Cardiac fibroblast (primary cell): ENCODE measurements around the gene ZC3H13.
A peak's percentile ranks its signal among the peaks of the same experiment; 100 is the strongest.

ENCODE experiments used
- DNase-seq, 2 donors: peaks; one replicate each; pipeline versions ENCODE4 v3.0.0 to v3.0.0-alpha.2; 2010; ENCODE audit warnings: low read depth in 2 of 2
- H3K4me3 ChIP-seq, 2 donors: replicated peaks in 1 of 2; 1 replicate in 1 of 2; 2 replicates in 1 of 2; pipeline ENCODE4 v1.5.1; 2011; ENCODE audit warnings: low read depth in 2 of 2, low read length in 2 of 2, mild to moderate bottlenecking in 2 of 2, moderate library complexity in 1 of 2
- TF ChIP-seq, protein P1 (sequence below): IDR thresholded peaks from one replicate; pipeline ENCODE4 v1.5.1; 2011; ENCODE audit warnings: low read depth, mild to moderate bottlenecking, low read length, inconsistent platforms

The ZC3H13 gene

DNA sequence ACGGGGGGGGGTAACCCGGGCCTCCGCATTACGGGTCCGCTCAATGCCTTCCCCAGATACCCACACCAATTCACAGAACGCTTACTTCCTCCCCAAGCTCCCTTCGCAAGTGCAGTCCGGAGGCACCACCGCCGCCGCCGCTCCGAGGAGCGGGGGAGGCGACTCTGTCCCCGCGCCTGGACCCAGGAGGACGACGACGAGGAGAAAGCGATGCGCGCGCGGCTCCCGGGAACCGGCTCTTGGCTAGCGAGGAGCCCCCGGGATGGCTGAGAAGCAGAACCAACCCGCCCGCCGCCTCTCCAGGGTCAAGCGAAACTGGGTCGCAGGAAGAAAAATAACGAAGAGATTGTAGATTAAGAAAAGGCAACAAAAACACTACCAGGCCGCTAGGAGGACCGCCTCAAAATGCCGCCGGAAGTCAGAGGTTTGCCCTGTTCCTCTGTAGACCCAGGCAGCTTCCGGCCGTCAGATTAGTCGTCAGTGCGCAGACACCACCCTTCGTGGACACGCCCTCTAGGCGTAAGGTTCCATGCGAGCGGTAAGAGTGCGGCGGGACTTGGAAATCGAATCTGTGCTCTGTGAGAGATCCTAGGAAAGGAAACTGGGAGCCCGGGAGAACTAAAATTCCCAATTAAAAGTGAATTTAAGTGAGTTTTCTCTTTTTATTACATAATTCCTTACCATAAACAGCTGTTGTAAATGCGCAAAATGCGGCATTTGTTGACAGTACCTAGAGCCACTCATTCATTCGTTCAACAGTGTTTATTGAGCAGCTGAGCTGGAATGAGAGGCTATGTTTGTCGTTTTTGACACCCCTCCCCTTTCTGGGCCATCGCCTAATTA, at the start of gene ZC3H13:
Gene ZC3H13 (minus strand): TSS at position 428 of the 843 bp plus-strand sequence. CDS start 7,239 bp downstream, outside the sequence.
- DNase-seq: peak; percentile 95 to 97
- TF ChIP-seq, protein P1, sequence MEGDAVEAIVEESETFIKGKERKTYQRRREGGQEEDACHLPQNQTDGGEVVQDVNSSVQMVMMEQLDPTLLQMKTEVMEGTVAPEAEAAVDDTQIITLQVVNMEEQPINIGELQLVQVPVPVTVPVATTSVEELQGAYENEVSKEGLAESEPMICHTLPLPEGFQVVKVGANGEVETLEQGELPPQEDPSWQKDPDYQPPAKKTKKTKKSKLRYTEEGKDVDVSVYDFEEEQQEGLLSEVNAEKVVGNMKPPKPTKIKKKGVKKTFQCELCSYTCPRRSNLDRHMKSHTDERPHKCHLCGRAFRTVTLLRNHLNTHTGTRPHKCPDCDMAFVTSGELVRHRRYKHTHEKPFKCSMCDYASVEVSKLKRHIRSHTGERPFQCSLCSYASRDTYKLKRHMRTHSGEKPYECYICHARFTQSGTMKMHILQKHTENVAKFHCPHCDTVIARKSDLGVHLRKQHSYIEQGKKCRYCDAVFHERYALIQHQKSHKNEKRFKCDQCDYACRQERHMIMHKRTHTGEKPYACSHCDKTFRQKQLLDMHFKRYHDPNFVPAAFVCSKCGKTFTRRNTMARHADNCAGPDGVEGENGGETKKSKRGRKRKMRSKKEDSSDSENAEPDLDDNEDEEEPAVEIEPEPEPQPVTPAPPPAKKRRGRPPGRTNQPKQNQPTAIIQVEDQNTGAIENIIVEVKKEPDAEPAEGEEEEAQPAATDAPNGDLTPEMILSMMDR: peak; percentile 44
- H3K4me3 ChIP-seq: peak within 1 kb of the TSS; percentile 79 to 85

DNA sequence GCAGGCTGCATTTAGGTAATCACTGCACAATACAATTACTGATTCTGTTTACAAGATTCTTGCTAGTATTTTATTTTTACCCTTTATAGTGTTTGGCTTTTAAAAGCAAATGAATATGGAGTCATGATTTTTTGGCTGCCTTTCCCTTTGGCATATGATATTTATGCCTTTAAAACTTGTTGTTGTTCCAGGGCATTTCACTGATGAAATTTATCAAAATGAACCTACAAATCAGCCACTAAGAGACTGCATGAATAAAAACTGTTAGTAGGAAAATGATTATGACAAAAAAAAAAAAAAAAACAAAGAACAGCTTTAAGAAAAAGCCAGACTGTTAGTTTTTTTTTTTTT, 49.7 kb upstream of the ZC3H13 start:
- H3K4me3 ChIP-seq: no peak overlapping the region
- TF ChIP-seq, protein P1: no peak
- DNase-seq: no peak

- TF ChIP-seq, protein P1: no peak
- H3K4me3 ChIP-seq: no peak overlapping the region
- DNase-seq: no peak
Measured at GRCh38 chr13:46101484-46102254, 49.1 kb upstream of the ZC3H13 start.

DNA sequence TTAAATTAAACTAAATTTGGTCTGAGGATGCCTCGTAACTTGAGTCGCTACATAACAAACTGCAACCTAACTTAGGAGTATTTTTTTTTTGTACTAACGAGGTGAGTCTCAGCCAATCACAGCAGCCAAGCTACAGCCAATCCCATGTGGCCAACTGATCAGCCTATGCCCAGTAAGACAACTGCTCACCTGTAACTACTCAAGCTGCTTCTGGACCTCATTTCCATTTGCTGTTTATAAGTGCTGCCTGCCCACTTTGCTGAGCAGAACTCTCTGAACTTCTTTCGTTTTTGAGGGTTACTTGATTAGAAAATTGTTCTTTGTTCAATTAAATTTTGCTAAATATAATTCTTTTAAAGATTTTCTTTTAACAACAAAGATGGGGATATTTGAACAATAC, 48.5 kb upstream of the ZC3H13 start:
- TF ChIP-seq, protein P1: no peak
- H3K4me3 ChIP-seq: no peak overlapping the region
- DNase-seq: no peak

DNA sequence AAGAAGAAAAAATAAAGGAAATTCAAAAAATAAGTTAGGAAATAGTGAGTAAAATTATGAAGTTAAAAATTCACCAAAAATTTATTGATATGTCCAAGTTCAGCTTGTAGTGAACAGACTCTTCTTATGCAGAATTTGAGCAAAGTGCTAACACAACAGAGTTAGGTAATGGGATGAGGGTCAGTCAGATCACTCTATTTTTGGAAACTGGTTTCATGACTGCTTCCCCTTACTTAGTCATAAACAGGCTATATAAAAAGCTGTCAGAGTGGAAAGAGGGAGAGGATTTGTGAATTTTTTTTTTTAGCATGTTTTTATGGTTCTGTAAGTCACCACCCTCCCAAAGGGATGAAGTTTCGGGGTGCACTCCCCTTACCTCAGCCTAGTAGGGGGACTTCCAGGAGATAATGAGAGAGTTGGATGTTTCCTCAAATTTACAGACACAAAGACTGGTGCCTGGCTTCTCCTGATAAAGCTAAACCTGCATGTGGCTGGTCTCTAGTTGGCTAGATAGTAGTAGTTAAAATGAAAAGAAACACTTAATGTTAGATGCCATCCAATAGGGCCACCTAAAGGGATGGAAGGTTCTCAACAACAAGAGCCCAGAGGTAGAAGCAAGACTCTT, 47.8 kb upstream of the ZC3H13 start:
- DNase-seq: peak; percentile 5 to 8
- no peak overlapping the region for H3K4me3 ChIP-seq
- TF ChIP-seq, protein P1: no peak

DNA sequence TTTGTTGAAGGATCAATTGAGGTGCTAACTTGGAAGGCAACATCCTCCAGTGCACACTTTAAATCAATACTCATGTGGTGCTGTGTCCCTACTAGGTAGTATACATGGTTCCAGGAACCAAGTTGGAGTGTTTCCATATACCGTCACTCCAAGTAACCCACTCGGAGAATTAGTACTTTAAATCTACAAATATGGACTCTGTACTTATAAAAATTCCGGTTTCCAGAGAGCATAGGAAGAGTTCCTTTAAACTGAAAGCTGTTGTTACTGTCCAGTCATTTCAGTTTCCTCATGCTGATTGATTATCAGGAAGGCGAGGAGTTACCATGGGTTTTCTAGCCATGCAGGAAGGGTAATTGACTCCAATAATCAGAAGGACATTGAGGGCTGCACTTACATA, 45.1 kb upstream of the ZC3H13 start:
- DNase-seq: no peak
- TF ChIP-seq, protein P1: no peak
- H3K4me3 ChIP-seq: no peak overlapping the region
